K562 (cell line): Measurements from ENCODE around the gene NAIF1. TPM values are rescaled to one million over a fixed set of nuclear protein-coding genes. Genes with fewer than 3 reads are reported as not detected.

Source experiments
- ARID1B ChIP-seq: fragments of 450-650 bp; IDR thresholded peaks from 2 replicates; pipeline ENCODE4 v1.6.1; 2016; ENCODE audit warnings: antibody characterized with exemption, mild to moderate bottlenecking, inconsistent platforms
- ATF7 ChIP-seq: fragments of 450-650 bp; IDR thresholded peaks from 2 replicates; pipeline ENCODE4 v1.7.1; 2014; ENCODE audit warnings: mild to moderate bottlenecking, moderate library complexity
- EP400 ChIP-seq: fragments of 450-650 bp; IDR thresholded peaks from 2 replicates; pipeline ENCODE4 v1.6.1; 2017; ENCODE audit warnings: antibody characterized with exemption, mild to moderate bottlenecking, moderate library complexity
- NFYB ChIP-seq: IDR thresholded peaks from 2 replicates; pipeline ENCODE4 v1.6.1; 2011; ENCODE audit warnings: mild to moderate bottlenecking, moderate library complexity; ENCODE audit not compliant: insufficient read length; ENCODE audit errors: extremely low read depth
- PRMT5 ChIP-seq: sonication (generic); formaldehyde crosslinking; IDR thresholded peaks from 2 replicates; pipeline ENCODE4 v1.5.0; 2020; ENCODE audit warnings: missing genetic modification reagents
- SMARCA5 ChIP-seq: fragments of 450-650 bp; IDR thresholded peaks from 2 replicates; pipeline ENCODE4 v1.6.1; 2016
- SRSF7 ChIP-seq: fragments of 200-400 bp; formaldehyde crosslinking; optimal IDR thresholded peaks from 2 replicates; pipeline ENCODE3; 2017; ENCODE audit warnings: mild to moderate bottlenecking, low read depth, low read length
- ZC3H11A ChIP-seq: IDR thresholded peaks from 2 replicates; pipeline ENCODE4 v1.6.1; 2012; ENCODE audit warnings: low read depth, low read length, improper control_type of control experiment
- ZNF124 ChIP-seq: sonication (generic); formaldehyde crosslinking; IDR thresholded peaks from 2 replicates; pipeline ENCODE4 v1.8.1; 2022; ENCODE audit warnings: missing genetic modification reagents
- ZNF76 ChIP-seq: fragments of 250-450 bp; sonication (Bioruptor Pico); IDR thresholded peaks from 2 replicates; pipeline ENCODE4 v1.4.0; 2020; ENCODE audit warnings: mild to moderate bottlenecking, moderate library complexity, borderline replicate concordance
- polyA plus RNA-seq, 8 experiments: library from polyadenylated mRNA; depleted of rRNA in 4 of 8; stranded (reverse) in 5 of 8; unstranded in 3 of 8; fragments of >200 nt; fragmentation: Nextera tagmentation in 2 of 8; fragmentation: Illumina TruSeq in 1 of 8; extraction: Ambion mirVana in 2 of 8; extraction: Trizol in 1 of 8; gene quantifications; 2 replicates each; pipeline versions ENCODE4 v1.2.1 to v1.2.3, GENCODE V29; 2011 to 2014; ENCODE audit warnings: inconsistent platforms in 1 of 8, missing spikeins in 1 of 8
- total RNA-seq, 7 experiments: library from RNA; depleted of rRNA in 6 of 7; stranded (reverse); fragments of >200 nt in 6 of 7; fragmentation: Illumina TruSeq in 2 of 7; extraction: Trizol in 2 of 7; gene quantifications; 2 replicates each; pipeline versions ENCODE4 v1.2.1 to v1.2.3, GENCODE V29; 2011 to 2021; ENCODE audit warnings: low replicate concordance in 1 of 7
- TF ChIP-seq, protein P1 (sequence below): sonication (generic); formaldehyde crosslinking; IDR thresholded peaks from 2 replicates; pipeline ENCODE4 v1.5.0; 2020; ENCODE audit warnings: missing genetic modification reagents
- TF ChIP-seq, protein P2 (sequence below): fragments of 450-650 bp; IDR thresholded peaks from one replicate; pipeline ENCODE4 v1.6.1; 2018; ENCODE audit warnings: mild to moderate bottlenecking, moderate library complexity; ENCODE audit not compliant: partially characterized antibody
- TF ChIP-seq, protein P3 (sequence below): fragments of 450-650 bp; IDR thresholded peaks from 2 replicates; pipeline ENCODE4 v1.6.1; 2014; ENCODE audit warnings: low read depth, mild to moderate bottlenecking, moderate library complexity, borderline replicate concordance
- TF ChIP-seq, protein P4 (sequence below): fragments of 450-650 bp; IDR thresholded peaks from 2 replicates; pipeline ENCODE4 v1.7.0; 2016; ENCODE audit warnings: borderline replicate concordance
- TF ChIP-seq, protein P5 (sequence below): sonication (generic); formaldehyde crosslinking; IDR thresholded peaks from 2 replicates; pipeline ENCODE4 v1.8.1; 2022; ENCODE audit warnings: missing genetic modification reagents
- TF ChIP-seq, protein P6 (sequence below), 2 experiments: IDR thresholded peaks in 1 of 2; conservative IDR thresholded peaks in 1 of 2; 2 replicates each; pipeline ENCODE4 v1.6.1; 2016; ENCODE audit warnings: low read depth in 2 of 2, mild to moderate bottlenecking in 1 of 2, missing compliant biosample characterization in 1 of 2, missing genetic modification characterization in 1 of 2, moderate library complexity in 1 of 2

The NAIF1 gene
- total and polyA plus RNA-seq, 9 of the 15 experiments (the other 6 are each of a cell fraction or from before 2014, with no cell fraction given) = 4.8 to 26.6 (median 17.2) TPM

DNA sequence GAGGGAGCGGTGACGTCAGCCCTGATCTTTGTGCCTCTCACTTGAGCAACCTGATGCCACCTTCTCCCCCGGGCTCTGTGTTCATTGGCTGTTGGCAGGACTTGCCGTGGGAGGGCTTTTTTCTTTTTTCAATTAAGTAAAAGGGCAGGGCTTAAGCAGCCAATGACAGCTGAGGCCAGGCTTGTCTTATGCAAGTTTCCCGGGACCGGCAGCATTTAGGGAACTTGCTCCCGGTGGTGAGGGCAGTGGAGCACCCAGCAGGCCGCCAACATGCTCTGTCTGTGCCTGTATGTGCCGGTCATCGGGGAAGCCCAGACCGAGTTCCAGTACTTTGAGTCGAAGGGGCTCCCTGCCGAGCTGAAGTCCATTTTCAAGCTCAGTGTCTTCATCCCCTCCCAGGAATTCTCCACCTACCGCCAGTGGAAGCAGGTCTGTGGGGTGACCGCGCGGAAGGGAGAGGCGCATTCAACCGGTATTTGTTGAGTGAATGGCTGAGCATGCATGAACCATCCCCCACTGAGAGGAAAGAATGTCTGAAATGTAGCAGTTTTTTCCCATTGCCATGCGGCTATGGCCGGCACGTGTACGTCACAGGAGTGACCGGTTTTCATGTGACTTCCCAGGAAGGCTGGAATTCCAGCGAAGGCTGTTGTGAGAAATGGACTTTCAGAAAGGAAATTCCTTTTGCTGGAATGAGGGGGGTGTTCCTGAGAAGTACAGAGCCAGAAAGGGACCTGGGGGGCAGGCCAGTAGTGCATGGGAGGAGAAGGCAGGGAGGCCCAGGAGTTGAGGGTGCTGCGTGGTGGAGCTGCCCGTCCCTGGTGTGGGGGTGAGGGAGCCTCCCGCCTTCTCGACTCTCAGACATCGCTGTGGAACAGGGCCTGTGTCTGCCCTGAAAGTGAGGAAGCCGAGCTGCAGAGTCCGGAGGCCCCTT, 31.4 kb upstream of the NAIF1 start (continued):
- TF ChIP-seq PRMT5 (CRISPR knock-in tag) = no peak
- TF ChIP-seq ARID1B = no peak
- no peak for TF ChIP-seq SMARCA5
- TF ChIP-seq ZC3H11A = no peak
- TF ChIP-seq, protein P1, sequence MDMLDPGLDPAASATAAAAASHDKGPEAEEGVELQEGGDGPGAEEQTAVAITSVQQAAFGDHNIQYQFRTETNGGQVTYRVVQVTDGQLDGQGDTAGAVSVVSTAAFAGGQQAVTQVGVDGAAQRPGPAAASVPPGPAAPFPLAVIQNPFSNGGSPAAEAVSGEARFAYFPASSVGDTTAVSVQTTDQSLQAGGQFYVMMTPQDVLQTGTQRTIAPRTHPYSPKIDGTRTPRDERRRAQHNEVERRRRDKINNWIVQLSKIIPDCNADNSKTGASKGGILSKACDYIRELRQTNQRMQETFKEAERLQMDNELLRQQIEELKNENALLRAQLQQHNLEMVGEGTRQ (CRISPR knock-in tag) = no peak
- no peak for TF ChIP-seq ZNF76
- TF ChIP-seq, protein P2, sequence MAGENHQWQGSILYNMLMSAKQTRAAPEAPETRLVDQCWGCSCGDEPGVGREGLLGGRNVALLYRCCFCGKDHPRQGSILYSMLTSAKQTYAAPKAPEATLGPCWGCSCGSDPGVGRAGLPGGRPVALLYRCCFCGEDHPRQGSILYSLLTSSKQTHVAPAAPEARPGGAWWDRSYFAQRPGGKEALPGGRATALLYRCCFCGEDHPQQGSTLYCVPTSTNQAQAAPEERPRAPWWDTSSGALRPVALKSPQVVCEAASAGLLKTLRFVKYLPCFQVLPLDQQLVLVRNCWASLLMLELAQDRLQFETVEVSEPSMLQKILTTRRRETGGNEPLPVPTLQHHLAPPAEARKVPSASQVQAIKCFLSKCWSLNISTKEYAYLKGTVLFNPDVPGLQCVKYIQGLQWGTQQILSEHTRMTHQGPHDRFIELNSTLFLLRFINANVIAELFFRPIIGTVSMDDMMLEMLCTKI = no peak
- TF ChIP-seq ATF7 = peak; percentile 96
- TF ChIP-seq, protein P3, sequence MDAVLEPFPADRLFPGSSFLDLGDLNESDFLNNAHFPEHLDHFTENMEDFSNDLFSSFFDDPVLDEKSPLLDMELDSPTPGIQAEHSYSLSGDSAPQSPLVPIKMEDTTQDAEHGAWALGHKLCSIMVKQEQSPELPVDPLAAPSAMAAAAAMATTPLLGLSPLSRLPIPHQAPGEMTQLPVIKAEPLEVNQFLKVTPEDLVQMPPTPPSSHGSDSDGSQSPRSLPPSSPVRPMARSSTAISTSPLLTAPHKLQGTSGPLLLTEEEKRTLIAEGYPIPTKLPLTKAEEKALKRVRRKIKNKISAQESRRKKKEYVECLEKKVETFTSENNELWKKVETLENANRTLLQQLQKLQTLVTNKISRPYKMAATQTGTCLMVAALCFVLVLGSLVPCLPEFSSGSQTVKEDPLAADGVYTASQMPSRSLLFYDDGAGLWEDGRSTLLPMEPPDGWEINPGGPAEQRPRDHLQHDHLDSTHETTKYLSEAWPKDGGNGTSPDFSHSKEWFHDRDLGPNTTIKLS = peak; percentile 25; the same call in 1 of the 2 replicates
- no peak for TF ChIP-seq ZNF124 (CRISPR knock-in tag)
- TF ChIP-seq NFYB = peak; percentile 52
- TF ChIP-seq EP400 = no peak
- TF ChIP-seq, protein P4, sequence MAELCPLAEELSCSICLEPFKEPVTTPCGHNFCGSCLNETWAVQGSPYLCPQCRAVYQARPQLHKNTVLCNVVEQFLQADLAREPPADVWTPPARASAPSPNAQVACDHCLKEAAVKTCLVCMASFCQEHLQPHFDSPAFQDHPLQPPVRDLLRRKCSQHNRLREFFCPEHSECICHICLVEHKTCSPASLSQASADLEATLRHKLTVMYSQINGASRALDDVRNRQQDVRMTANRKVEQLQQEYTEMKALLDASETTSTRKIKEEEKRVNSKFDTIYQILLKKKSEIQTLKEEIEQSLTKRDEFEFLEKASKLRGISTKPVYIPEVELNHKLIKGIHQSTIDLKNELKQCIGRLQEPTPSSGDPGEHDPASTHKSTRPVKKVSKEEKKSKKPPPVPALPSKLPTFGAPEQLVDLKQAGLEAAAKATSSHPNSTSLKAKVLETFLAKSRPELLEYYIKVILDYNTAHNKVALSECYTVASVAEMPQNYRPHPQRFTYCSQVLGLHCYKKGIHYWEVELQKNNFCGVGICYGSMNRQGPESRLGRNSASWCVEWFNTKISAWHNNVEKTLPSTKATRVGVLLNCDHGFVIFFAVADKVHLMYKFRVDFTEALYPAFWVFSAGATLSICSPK = no peak
- TF ChIP-seq SRSF7 = no peak
- TF ChIP-seq, protein P5, sequence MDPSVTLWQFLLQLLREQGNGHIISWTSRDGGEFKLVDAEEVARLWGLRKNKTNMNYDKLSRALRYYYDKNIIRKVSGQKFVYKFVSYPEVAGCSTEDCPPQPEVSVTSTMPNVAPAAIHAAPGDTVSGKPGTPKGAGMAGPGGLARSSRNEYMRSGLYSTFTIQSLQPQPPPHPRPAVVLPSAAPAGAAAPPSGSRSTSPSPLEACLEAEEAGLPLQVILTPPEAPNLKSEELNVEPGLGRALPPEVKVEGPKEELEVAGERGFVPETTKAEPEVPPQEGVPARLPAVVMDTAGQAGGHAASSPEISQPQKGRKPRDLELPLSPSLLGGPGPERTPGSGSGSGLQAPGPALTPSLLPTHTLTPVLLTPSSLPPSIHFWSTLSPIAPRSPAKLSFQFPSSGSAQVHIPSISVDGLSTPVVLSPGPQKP = no peak
- TF ChIP-seq, protein P6, sequence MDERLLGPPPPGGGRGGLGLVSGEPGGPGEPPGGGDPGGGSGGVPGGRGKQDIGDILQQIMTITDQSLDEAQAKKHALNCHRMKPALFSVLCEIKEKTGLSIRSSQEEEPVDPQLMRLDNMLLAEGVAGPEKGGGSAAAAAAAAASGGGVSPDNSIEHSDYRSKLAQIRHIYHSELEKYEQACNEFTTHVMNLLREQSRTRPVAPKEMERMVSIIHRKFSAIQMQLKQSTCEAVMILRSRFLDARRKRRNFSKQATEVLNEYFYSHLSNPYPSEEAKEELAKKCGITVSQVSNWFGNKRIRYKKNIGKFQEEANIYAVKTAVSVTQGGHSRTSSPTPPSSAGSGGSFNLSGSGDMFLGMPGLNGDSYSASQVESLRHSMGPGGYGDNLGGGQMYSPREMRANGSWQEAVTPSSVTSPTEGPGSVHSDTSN (CRISPR knock-in tag; IDR thresholded peaks at IDR 0.05; ENCODE audit: low read depth) = no peak
- TF ChIP-seq, protein P6 (tag; conservative IDR thresholded peaks at IDR 0.05; ENCODE audit: low read depth) = no peak
